ENCODE results near the gene CARD19. TPM values are rescaled to one million over a fixed set of nuclear protein-coding genes. Genes with fewer than 3 reads are reported as not detected.
"Not testable (repeated sequence)": the region's sequence is repeated elsewhere in the genome, so short reads cannot be mapped to it uniquely, and the experiment has no call there.

Gene CARD19
- total and polyA plus RNA-seq, 11 donors: 24.2 to 46.2 (median 30.5) TPM

DNA sequence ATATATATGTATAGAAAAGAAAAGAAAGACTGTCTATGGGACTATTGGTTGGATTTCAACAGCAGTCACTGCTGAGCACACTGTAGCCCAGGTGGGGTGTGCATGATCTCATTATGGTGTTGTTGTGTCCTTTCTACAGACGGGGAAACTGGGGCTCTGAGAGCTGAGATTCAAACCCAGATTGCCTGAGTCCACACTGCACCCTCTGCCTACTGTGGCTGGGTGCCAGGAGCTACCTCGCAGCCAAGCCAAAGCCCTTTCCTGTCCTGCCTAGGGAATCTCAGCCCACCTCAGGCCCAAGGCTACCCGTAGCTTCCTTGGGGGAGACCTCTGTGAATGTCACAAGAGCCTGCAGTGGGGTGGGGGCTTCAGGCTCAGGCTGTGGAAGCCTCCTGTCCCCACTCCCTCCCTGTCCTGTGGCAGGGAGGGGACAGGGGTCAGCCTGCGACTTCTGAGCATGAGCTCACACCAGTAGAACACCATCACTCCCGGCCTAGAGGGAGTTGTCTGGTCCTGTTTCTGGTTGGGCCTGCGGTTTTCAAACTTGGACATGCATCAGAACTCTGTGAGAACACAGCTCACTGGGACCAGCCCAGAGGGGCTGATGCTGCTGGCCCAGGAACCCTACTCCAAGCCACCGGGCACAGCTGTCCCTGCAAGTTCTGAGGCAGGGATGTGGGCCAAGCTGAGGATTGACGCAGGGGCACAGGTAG, 45.9 kb downstream of the CARD19 start:
- 78 to 83% (median 81%) methylated on average over 4 to 8 of the region's 8 CpGs for WGBS, 4 donors
- Histone ChIP-seq H3K27ac (no peak overlapping the region), H3K4me3 (no peak overlapping the region), H3K9me3 (peaks cover 0 to 5% (median 0%) of the 10 kb centered on the region in 12 donors), H3K27me3 (no peaks in the 10 kb centered on the region), H3K36me3 (no peaks in the 10 kb centered on the region), H3K4me1 (peaks cover 0 to 15% (median 7%) of the 10 kb centered on the region in 12 donors)
- ATAC-seq: peak in 2 of 4 donors; percentile 16 to 20
- no peak for DNase-seq
- intact Hi-C loops (cut with DNase I): no loop called here
- TF ChIP-seq, protein P1, sequence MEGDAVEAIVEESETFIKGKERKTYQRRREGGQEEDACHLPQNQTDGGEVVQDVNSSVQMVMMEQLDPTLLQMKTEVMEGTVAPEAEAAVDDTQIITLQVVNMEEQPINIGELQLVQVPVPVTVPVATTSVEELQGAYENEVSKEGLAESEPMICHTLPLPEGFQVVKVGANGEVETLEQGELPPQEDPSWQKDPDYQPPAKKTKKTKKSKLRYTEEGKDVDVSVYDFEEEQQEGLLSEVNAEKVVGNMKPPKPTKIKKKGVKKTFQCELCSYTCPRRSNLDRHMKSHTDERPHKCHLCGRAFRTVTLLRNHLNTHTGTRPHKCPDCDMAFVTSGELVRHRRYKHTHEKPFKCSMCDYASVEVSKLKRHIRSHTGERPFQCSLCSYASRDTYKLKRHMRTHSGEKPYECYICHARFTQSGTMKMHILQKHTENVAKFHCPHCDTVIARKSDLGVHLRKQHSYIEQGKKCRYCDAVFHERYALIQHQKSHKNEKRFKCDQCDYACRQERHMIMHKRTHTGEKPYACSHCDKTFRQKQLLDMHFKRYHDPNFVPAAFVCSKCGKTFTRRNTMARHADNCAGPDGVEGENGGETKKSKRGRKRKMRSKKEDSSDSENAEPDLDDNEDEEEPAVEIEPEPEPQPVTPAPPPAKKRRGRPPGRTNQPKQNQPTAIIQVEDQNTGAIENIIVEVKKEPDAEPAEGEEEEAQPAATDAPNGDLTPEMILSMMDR (IDR thresholded peaks at IDR 0.05): no peak
- TF ChIP-seq POLR2A (IDR thresholded peaks at IDR 0.05): no peak

DNA sequence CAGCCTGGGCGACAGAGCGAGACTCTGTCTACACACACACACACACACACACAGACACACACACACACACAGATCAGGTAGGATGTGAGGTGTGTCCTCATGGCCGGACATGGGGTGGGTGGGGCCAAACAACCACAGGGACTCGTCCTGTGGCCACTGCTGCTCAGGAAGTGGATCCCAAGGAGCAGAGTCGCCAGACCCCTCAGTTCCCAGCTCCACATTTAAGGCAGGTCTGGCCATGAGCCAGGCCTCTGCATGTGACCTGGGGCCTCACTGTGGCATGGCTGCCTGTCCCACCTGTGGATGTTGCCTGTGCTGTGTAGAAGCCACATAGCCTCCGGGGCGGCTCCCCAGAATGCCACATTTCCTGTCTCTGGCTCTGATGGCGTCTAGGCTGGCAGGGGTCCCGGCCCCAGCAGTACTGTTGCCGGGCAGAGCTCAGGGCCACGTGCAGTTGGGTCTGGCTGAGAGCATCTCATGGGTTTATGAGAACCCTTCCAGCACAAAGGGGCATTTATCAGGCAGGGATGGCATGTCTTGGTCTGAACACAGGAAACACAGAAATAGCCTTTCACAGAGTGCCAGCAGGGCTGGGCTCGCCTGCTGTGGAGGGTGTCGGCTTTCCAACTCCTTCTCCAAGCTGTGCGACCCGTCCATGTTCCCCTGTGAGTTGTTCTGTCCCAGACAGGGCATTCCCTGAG, 48.0 kb downstream of the CARD19 start:
- peak overlapping the region in 1 of 12 donors; percentile 9 for H3K27ac ChIP-seq
- H3K4me1 ChIP-seq: peaks cover 0 to 15% (median 7%) of the 10 kb centered on the region in 12 donors
- 34 to 36% (median 35%) methylated on average over 14 to 15 of the region's 15 CpGs for WGBS, 4 donors
- intact Hi-C loops (cut with DNase I): no loop called here
- H3K36me3 ChIP-seq: no peaks in the 10 kb centered on the region
- peaks cover 0 to 3% (median 0%) of the 10 kb centered on the region in 12 donors for H3K9me3 ChIP-seq
- TF ChIP-seq, protein P1 (IDR thresholded peaks at IDR 0.05): no peak
- TF ChIP-seq POLR2A (IDR thresholded peaks at IDR 0.05): no peak
- ATAC-seq (peak; percentile 44 to 69 (median 68)), DNase-seq (peak in 1 of 5 donors; percentile 42)
- H3K4me3 ChIP-seq: no peak overlapping the region
- H3K27me3 ChIP-seq: no peaks in the 10 kb centered on the region

DNA sequence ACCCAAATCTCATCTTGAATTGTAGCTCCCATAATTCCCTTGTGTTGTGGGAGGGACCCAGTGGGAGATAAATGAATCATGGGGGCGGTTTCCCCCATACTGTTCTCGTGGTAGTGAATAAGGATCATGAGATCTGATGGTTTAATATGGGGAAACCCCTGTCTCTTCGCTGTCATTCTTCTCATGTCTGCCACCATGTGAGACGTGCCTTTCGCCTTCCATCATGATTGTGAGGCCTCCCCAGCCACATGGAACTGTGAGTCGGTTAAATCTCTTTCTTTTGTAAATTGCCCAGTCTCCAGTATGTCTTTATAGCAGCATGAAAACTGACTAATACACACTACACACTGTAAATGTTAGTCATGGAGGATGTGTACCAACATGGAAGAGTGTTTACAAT, 50.7 kb downstream of the CARD19 start:
- H3K4me1 ChIP-seq: peaks cover 0 to 25% (median 7%) of the 10 kb centered on the region in 12 donors
- H3K36me3 ChIP-seq; H3K9me3 ChIP-seq; DNase-seq; H3K27ac ChIP-seq; ATAC-seq; H3K4me3 ChIP-seq; intact Hi-C loops (cut with DNase I); H3K27me3 ChIP-seq: not testable (repeated sequence)
- 83 to 87% (median 85%) methylated on average over 6 of the region's 6 CpGs for WGBS, 4 donors

DNA sequence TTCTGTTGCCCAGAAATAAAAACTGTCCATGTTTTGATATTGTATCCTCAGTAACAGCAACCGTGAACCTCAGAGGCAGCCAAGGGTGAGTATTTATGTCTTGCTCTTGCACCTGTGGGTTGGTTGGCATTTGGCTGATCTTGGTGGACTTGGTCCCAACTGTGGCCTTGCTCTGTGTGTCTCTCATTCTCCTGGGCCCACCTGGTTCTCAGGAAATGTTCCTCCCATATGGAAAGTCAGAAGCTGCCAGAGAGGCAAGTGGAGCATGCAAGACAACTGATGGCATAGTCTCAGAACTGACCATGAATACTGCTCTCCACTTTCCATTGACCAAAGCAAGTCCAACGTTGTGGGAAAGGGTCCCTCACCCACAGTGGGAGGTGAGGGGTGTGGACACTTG, 51.6 kb downstream of the CARD19 start:
- Histone ChIP-seq H3K4me3 (no peak overlapping the region), H3K27ac (no peak overlapping the region), H3K9me3 (peaks cover 0 to 3% (median 0%) of the 10 kb centered on the region in 12 donors), H3K27me3 (no peaks in the 10 kb centered on the region), H3K36me3 (no peaks in the 10 kb centered on the region), H3K4me1 (peaks cover 0 to 25% (median 7%) of the 10 kb centered on the region in 12 donors)
- intact Hi-C loops (cut with DNase I): no loop called here
- 66 to 78% (median 69%) methylated on average over 2 of the region's 2 CpGs for WGBS, 4 donors
- TF ChIP-seq POLR2A (IDR thresholded peaks at IDR 0.05): no peak
- TF ChIP-seq, protein P1 (IDR thresholded peaks at IDR 0.05): no peak
- ATAC-seq (no peak), DNase-seq (no peak)

All from heart left ventricle (tissue), 16 donors.